Erythroblast (primary cell): ENCODE measurements around the gene TMEM273.

ENCODE experiments used
- GATA1 ChIP-seq: IDR thresholded peaks from 2 replicates; pipeline ENCODE4 v1.6.1; 2011; ENCODE audit warnings: low read depth, mild to moderate bottlenecking, control low read depth, low read length, moderate library complexity
- POLR2A ChIP-seq: IDR thresholded peaks from 2 replicates; pipeline ENCODE4 v1.6.1; 2011; ENCODE audit warnings: mild to moderate bottlenecking, low read length

DNA sequence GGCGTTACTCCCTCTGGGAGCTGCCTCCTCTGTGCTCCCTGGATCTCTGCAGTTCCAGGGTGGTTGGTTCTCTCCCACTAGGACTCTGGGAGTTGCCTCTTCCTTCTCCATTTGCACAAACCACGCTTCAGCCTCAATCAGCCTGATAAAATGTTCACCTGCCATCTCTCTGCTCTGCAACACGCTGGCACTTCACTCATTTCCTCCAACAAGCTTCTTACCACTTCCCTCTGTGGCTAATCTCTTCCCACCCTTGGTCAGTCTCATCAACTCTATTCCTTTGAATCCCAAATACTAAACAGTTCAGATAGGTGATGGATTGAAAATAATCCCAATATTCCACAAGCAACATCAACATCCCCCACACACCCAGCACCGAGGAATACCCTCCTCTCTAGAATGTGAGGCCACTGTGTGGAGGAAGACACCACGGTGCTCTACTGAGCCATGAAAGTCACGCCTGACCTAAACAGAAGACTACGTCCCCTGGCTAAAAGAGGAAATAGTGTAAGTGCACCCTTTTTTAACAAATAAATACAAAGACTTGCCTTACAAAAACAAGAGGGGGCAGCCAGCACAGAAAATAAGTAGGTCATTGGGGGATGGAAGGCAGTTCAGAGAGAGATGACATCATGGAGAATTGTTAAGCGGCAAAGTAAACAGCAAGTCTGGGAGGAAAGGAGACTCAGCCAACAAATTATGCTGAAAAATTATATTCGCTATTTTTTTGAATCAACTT lies 52.4 kb downstream of the TMEM273 start:
- TF ChIP-seq POLR2A (no peak), GATA1 (no peak)
